Effector memory CD8-positive, alpha-beta T cell (primary cell): ENCODE results near the gene TMED5.

Experiments used
- ATAC-seq: fragments of 150-1000 bp; cut with Tn5 transposase; replicated peaks from 2 replicates; pipeline ENCODE4 v1.10.0; 2021; ENCODE audit warnings: mild to moderate bottlenecking, moderate library complexity
- DNase-seq, 3 experiments: peaks; one replicate each; pipeline ENCODE4 v3.0.0; 2021
- H3K27ac Mint-ChIP-seq, 2 donors: one replicate each; pipeline ENCODE4 v1.8.0; 2022; ENCODE audit warnings: mild to moderate bottlenecking in 2 of 2, mixed read lengths in 2 of 2, moderate library complexity in 2 of 2
- H3K27me3 Mint-ChIP-seq, 2 donors: one replicate each; pipeline ENCODE4 v1.8.0; 2022; ENCODE audit warnings: mixed read lengths in 2 of 2
- H3K36me3 Mint-ChIP-seq: one replicate; pipeline ENCODE4 v1.8.0; 2022; ENCODE audit warnings: mild to moderate bottlenecking, moderate library complexity, mixed read lengths; ENCODE audit not compliant: insufficient read depth
- H3K4me1 Mint-ChIP-seq, 2 donors: one replicate each; pipeline ENCODE4 v1.8.0; 2022; ENCODE audit warnings: low read depth in 2 of 2, mixed read lengths in 2 of 2
- H3K4me3 Mint-ChIP-seq, 2 donors: one replicate each; pipeline ENCODE4 v1.8.0; 2022; ENCODE audit warnings: mild to moderate bottlenecking in 2 of 2, mixed read lengths in 2 of 2, moderate library complexity in 2 of 2
- H3K9me3 Mint-ChIP-seq, 2 donors: one replicate each; pipeline ENCODE4 v1.8.0; 2022; ENCODE audit warnings: mixed read lengths in 2 of 2

Gene TMED5

GRCh38 chr1:93132638-93133037 lies 47.6 kb downstream of the TMED5 start:
- no peak for ATAC-seq
- Mint-ChIP-seq H3K4me1 (no peaks in the 10 kb centered on the region), H3K9me3 (no peaks in the 10 kb centered on the region), H3K27me3 (no peaks in the 10 kb centered on the region), H3K36me3 (peaks cover 36% of the 10 kb centered on the region), H3K27ac (no peak overlapping the region), H3K4me3 (no peak overlapping the region)
- no peak for DNase-seq

GRCh38 chr1:93129507-93130099 lies 50.6 kb downstream of the TMED5 start:
- no peak overlapping the region for H3K27ac Mint-ChIP-seq
- no peaks in the 10 kb centered on the region for H3K4me1 Mint-ChIP-seq
- DNase-seq, result no peak

GRCh38 chr1:93124556-93125355 lies 55.5 kb downstream of the TMED5 start:
- Mint-ChIP-seq H3K27me3 (no peaks in the 10 kb centered on the region), H3K36me3 (peaks cover 23% of the 10 kb centered on the region), H3K9me3 (no peaks in the 10 kb centered on the region), H3K27ac (peak overlapping the region in 1 of 2 donors; percentile 22), H3K4me3 (no peak overlapping the region), H3K4me1 (peaks cover 0 to 9% of the 10 kb centered on the region in 2 donors)
- DNase-seq (no peak), ATAC-seq (no peak)

More at GRCh38 chr1:93129507-93130099, 50.6 kb downstream of the TMED5 start:
- Mint-ChIP-seq H3K9me3 (no peaks in the 10 kb centered on the region), H3K36me3 (peaks cover 7% of the 10 kb centered on the region), H3K4me3 (no peak overlapping the region), H3K27me3 (no peaks in the 10 kb centered on the region)
- ATAC-seq, result no peak

GRCh38 chr1:93123201-93123783 lies 56.9 kb downstream of the TMED5 start:
- Mint-ChIP-seq H3K27ac (peak overlapping the region in 1 of 2 donors; percentile 22), H3K27me3 (no peaks in the 10 kb centered on the region), H3K9me3 (no peaks in the 10 kb centered on the region), H3K4me3 (no peak overlapping the region), H3K36me3 (peaks cover 35% of the 10 kb centered on the region), H3K4me1 (peaks cover 0 to 9% of the 10 kb centered on the region in 2 donors)
- no peak for DNase-seq
- ATAC-seq, result no peak

- H3K4me1 Mint-ChIP-seq, result peaks cover 0 to 9% of the 10 kb centered on the region in 2 donors
- no peaks in the 10 kb centered on the region for H3K27me3 Mint-ChIP-seq
- DNase-seq, result no peak
- no peaks in the 10 kb centered on the region for H3K9me3 Mint-ChIP-seq
- no peak for ATAC-seq
- no peak overlapping the region for H3K27ac Mint-ChIP-seq
- H3K36me3 Mint-ChIP-seq, result peaks cover 60% of the 10 kb centered on the region
- no peak overlapping the region for H3K4me3 Mint-ChIP-seq
Measured at GRCh38 chr1:93120614-93121013, 59.6 kb downstream of the TMED5 start.

GRCh38 chr1:93114391-93114790 lies 65.8 kb downstream of the TMED5 start:
- H3K4me1 Mint-ChIP-seq, result peaks cover 14 to 15% of the 10 kb centered on the region in 2 donors

GRCh38 chr1:93113127-93113526 lies 67.1 kb downstream of the TMED5 start:
- peak overlapping the region in 1 of 2 donors; percentile 80 for H3K27ac Mint-ChIP-seq
- DNase-seq (no peak), ATAC-seq (no peak)
- H3K9me3 Mint-ChIP-seq, result no peaks in the 10 kb centered on the region
- peaks cover 15 to 25% of the 10 kb centered on the region in 2 donors for H3K4me1 Mint-ChIP-seq
- H3K4me3 Mint-ChIP-seq, result no peak overlapping the region
- H3K27me3 Mint-ChIP-seq, result no peaks in the 10 kb centered on the region
- peaks cover 44% of the 10 kb centered on the region for H3K36me3 Mint-ChIP-seq

More at GRCh38 chr1:93114391-93114790, 65.8 kb downstream of the TMED5 start:
- no peaks in the 10 kb centered on the region for H3K27me3 Mint-ChIP-seq
- H3K4me3 Mint-ChIP-seq, result no peak overlapping the region
- no peak for DNase-seq
- H3K9me3 Mint-ChIP-seq, result no peaks in the 10 kb centered on the region
- no peak overlapping the region for H3K27ac Mint-ChIP-seq
- H3K36me3 Mint-ChIP-seq, result peaks cover 51% of the 10 kb centered on the region
- ATAC-seq, result no peak

- no peak for ATAC-seq
Measured at GRCh38 chr1:93111561-93111960, 68.7 kb downstream of the TMED5 start.

GRCh38 chr1:93111065-93111464 lies 69.1 kb downstream of the TMED5 start:
- no peak overlapping the region for H3K27ac Mint-ChIP-seq
- no peaks in the 10 kb centered on the region for H3K9me3 Mint-ChIP-seq
- peaks cover 29% of the 10 kb centered on the region for H3K36me3 Mint-ChIP-seq
- no peaks in the 10 kb centered on the region for H3K27me3 Mint-ChIP-seq
- no peak for DNase-seq
- H3K4me1 Mint-ChIP-seq, result peaks cover 15 to 31% of the 10 kb centered on the region in 2 donors
- no peak for ATAC-seq
- no peak overlapping the region for H3K4me3 Mint-ChIP-seq

More at GRCh38 chr1:93111561-93111960, 68.7 kb downstream of the TMED5 start:
- Mint-ChIP-seq H3K36me3 (peaks cover 34% of the 10 kb centered on the region), H3K27me3 (no peaks in the 10 kb centered on the region), H3K27ac (peak overlapping the region in 1 of 2 donors; percentile 5), H3K9me3 (no peaks in the 10 kb centered on the region), H3K4me1 (peaks cover 15 to 31% of the 10 kb centered on the region in 2 donors), H3K4me3 (no peak overlapping the region)
- DNase-seq, result no peak

GRCh38 chr1:93109578-93109977 lies 70.6 kb downstream of the TMED5 start:
- ATAC-seq (no peak), DNase-seq (no peak)
- Mint-ChIP-seq H3K27ac (no peak overlapping the region), H3K4me1 (peaks cover 15 to 40% of the 10 kb centered on the region in 2 donors), H3K9me3 (no peaks in the 10 kb centered on the region), H3K4me3 (no peak overlapping the region), H3K36me3 (peaks cover 20% of the 10 kb centered on the region), H3K27me3 (no peaks in the 10 kb centered on the region)

- Mint-ChIP-seq H3K9me3 (no peaks in the 10 kb centered on the region), H3K4me1 (peaks cover 16 to 40% of the 10 kb centered on the region in 2 donors), H3K4me3 (no peak overlapping the region), H3K27me3 (no peaks in the 10 kb centered on the region), H3K27ac (peak overlapping the region in 1 of 2 donors; percentile 44), H3K36me3 (peaks cover 26% of the 10 kb centered on the region)
- DNase-seq (no peak), ATAC-seq (no peak)
Measured at GRCh38 chr1:93108335-93108734, 71.9 kb downstream of the TMED5 start.

GRCh38 chr1:93107395-93107794 lies 72.8 kb downstream of the TMED5 start:
- Mint-ChIP-seq H3K27me3 (no peaks in the 10 kb centered on the region), H3K4me3 (no peak overlapping the region), H3K36me3 (peaks cover 20% of the 10 kb centered on the region), H3K9me3 (no peaks in the 10 kb centered on the region), H3K27ac (no peak overlapping the region), H3K4me1 (peaks cover 12 to 40% of the 10 kb centered on the region in 2 donors)
- DNase-seq, result no peak
- ATAC-seq, result no peak

- ATAC-seq, result no peak
- Mint-ChIP-seq H3K27ac (no peak overlapping the region), H3K4me3 (no peak overlapping the region), H3K27me3 (no peaks in the 10 kb centered on the region), H3K36me3 (peaks cover 24% of the 10 kb centered on the region), H3K4me1 (peaks cover 14 to 46% of the 10 kb centered on the region in 2 donors), H3K9me3 (no peaks in the 10 kb centered on the region)
- DNase-seq, result no peak
Measured at GRCh38 chr1:93106226-93106625, 74.0 kb downstream of the TMED5 start.
